GM12865 (cell line): ENCODE measurements around the gene MDM2.

Experiments
- DNase-seq: peaks from one replicate; pipeline ENCODE4 v3.0.0; 2010; ENCODE audit warnings: low read depth
- H3K4me3 ChIP-seq: 2 replicates; pipeline ENCODE4 v1.5.1; 2011; ENCODE audit warnings: mild to moderate bottlenecking, low read depth, low read length, control low read depth
- TF ChIP-seq, protein P1 (sequence below): IDR thresholded peaks from 2 replicates; pipeline ENCODE4 v1.5.1; 2011; ENCODE audit warnings: low read length, control low read depth, low read depth, inconsistent platforms; ENCODE audit not compliant: insufficient read depth; ENCODE audit errors: missing control alignments

The MDM2 gene

DNA sequence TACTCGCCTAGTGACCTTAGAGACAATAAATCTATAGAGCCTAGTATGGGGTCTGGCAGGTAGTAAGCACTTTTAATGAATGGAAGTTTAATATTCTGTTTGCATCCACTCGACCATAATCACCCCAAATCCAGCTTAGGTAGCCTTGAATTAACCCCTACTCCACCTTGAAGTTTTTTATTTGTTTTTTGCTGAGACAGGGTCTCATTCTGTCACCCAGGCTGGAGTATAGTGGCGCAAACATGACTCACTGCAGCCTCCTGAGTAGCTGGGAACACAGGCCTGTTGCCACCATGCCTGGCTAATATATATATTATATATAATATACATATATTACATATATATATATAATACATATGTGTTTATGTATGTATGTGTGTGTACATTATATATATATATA is 38.8 kb downstream of the MDM2 start:
- no peak overlapping the region for H3K4me3 ChIP-seq
- DNase-seq, result no peak
- TF ChIP-seq, protein P1, sequence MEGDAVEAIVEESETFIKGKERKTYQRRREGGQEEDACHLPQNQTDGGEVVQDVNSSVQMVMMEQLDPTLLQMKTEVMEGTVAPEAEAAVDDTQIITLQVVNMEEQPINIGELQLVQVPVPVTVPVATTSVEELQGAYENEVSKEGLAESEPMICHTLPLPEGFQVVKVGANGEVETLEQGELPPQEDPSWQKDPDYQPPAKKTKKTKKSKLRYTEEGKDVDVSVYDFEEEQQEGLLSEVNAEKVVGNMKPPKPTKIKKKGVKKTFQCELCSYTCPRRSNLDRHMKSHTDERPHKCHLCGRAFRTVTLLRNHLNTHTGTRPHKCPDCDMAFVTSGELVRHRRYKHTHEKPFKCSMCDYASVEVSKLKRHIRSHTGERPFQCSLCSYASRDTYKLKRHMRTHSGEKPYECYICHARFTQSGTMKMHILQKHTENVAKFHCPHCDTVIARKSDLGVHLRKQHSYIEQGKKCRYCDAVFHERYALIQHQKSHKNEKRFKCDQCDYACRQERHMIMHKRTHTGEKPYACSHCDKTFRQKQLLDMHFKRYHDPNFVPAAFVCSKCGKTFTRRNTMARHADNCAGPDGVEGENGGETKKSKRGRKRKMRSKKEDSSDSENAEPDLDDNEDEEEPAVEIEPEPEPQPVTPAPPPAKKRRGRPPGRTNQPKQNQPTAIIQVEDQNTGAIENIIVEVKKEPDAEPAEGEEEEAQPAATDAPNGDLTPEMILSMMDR, result no peak

- no peak overlapping the region for H3K4me3 ChIP-seq
- no peak for DNase-seq
- TF ChIP-seq, protein P1, result no peak
Observed at GRCh38 chr12:68850390-68850789, 42.4 kb downstream of the MDM2 start.

DNA sequence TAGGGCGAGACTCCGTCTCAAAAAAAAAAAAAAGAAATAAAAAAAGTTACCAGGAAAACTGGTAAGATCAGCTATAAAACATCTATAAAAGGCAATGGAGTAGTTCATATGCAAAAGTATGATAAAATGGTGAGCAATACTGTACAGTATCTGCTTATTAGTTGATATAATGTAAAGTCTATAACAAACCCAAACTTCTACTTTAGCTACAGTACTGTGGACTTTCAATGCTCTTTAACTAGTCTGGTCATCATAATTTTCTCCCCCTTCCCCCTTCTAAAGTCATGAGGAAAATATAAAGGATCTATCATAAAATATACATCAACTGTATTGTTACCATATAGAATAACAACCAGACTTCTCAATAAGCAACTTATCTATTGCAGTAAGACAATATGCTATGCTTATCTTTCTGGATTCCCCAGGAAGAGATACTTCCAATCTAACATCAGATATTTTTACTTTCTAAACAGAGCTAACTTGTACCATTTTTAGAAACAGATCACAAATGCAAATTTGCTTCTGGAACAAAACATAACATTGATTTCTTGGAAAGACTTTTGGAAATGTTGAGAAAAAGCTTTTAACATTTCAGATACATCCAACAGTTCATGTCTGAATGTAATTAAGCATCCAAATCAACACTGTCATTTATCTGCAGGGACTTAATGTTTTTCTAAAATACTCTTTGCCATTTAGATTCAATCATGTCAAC is 43.8 kb downstream of the MDM2 start:
- TF ChIP-seq, protein P1, result no peak
- no peak for DNase-seq
- no peak overlapping the region for H3K4me3 ChIP-seq

DNA sequence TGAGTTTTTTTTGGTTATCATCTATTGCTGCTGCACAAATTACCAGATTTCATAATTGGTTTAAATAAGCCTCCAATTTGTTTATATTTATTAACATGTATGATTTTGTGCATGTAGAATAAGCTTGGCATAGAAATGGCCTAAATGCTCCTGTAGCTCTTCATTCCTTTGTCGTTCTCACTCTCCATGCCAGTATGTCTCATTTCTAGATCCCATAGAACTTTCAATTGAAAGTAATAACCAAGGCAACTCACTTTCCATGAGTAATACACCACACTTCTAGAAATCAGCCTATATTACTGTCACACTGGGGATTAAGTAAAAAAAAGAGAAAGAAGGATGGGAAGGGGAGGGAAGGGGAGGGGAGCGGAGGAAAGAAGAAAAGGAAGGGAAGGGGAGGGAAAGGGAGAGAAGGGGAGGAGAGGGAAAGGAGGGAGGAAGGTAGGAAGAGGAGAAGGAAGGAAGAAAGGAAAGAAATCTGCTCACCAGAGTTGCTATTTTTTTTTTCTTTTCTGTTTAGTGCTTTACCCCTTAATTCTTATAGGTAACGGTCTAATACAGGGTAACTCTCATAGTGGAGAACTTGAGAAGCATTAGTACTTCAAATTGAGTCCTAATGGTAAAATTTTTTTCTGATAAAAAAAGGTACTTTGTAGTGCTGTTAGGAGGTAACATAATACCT is 45.6 kb downstream of the MDM2 start:
- no peak for DNase-seq
- TF ChIP-seq, protein P1, result no peak
- H3K4me3 ChIP-seq, result no peak overlapping the region

DNA sequence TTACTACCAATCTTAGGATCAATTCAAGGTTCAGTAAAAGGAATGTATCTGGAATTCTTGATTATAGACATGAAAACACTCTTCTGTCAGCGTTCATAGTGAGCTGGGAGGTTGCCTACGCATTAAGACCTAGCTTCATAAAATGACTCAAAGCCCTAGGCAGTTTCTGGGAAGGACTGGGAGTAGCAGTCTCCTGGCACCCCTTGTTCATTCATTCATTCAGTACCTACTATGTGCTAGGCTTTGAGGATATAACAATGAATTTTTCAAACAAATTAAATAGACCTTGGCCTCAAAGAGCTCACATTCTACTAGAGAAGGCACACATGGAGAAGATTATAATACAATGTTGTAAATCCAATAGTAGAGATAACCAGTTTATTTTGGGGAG is 46.1 kb downstream of the MDM2 start:
- no peak for DNase-seq
- TF ChIP-seq, protein P1, result no peak

DNA sequence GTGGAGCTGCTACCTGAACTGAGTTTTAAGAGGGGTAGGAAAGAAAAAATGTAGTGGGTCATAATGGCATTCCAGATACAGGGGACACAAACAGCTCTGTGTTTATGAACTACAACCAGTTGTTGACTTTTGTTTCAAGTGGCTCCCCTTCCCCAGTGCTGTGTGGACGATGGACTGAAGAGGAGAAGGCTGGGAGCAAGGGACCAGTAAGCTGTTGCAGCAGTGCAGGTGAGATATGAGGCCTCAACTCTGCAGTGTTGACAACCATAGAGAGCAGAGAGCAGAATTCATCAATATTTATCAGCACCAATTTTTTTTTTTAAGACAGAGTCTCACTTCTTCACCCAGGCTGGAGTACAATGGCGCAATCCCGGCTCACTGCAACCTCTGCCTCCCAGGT is 46.6 kb downstream of the MDM2 start:
- no peak for DNase-seq
- TF ChIP-seq, protein P1, result no peak
- no peak overlapping the region for H3K4me3 ChIP-seq

More for the DNA sequence above, 46.1 kb downstream of the MDM2 start:
- H3K4me3 ChIP-seq, result no peak overlapping the region
